ENCODE results near the gene SEMA3A.

SEMA3A gene

GRCh38 chr7:84196084-84196503 is 1.5 kb upstream of the SEMA3A start:
- DNase-seq (ENCODE audit: low read depth in 1 of 2, low spot score in 1 of 2) = no peak

- no peak for DNase-seq (ENCODE audit: low read depth in 1 of 2, low spot score in 1 of 2)
Observed at GRCh38 chr7:84195295-84196060, 889 bp upstream of the SEMA3A start.

- no peak for DNase-seq (ENCODE audit: low read depth in 1 of 2, low spot score in 1 of 2)
Observed at GRCh38 chr7:84193747-84194146, 842 bp downstream of the SEMA3A start.

- DNase-seq (ENCODE audit: low read depth in 1 of 2, low spot score in 1 of 2) = no peak
Observed at GRCh38 chr7:84191842-84192241, 2.7 kb downstream of the SEMA3A start.

DNA sequence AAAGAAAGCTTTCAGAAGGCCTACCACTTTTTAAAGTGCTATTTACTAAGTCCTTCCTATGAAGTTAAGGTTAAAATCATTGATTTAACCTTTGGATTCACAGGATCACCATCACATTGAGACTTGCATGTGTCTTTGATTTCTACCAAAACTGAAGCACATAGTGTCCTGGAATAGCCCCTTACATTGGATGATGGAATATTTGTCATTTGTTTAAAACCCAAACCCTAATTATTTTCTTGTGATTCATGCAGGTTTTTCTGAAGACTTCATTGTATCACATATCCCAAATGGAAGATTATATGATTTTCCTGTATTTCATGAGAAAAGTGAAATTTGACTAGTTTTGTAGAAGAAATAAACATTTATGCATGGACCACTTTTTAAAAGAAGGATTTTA is 3.3 kb downstream of the SEMA3A start:
- no peak for DNase-seq (ENCODE audit: low read depth in 1 of 2, low spot score in 1 of 2)

GRCh38 chr7:84190016-84190705 is 4.4 kb downstream of the SEMA3A start:
- no peak for DNase-seq (ENCODE audit: low read depth in 1 of 2, low spot score in 1 of 2)

GRCh38 chr7:84188786-84189405 is 5.7 kb downstream of the SEMA3A start:
- DNase-seq (ENCODE audit: low read depth in 1 of 2, low spot score in 1 of 2) = no peak

DNA sequence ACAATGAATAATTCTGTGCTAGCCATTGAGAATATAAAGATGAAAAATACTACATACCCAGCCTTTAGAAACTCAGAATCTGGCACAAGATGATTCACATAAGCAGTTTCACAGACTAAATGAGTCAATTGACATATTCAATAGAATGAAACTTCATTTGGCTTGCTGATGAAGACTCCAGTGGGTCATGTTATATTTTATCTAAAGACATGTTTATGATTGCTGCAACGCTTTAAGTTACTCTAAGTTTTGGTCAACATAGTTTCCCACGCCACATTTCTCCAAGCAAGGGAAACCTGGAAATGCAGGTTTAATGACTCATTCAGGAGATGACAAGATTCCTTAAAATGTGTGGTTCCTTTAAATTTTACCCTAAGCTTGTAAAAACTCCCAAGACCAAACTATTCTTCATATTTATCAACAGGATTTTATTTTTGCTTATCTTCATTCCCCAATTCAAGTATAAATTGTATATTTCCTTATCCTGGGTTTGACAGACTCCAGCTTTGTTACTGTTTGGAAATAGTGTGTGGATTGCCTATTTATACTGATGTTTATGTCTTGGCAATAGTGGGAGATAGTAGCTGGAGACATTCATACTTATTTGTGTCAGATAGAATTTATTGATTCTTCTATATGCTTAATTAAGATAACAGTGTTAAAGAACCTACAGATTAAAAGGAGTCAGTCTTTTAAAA is 6.6 kb downstream of the SEMA3A start:
- DNase-seq (ENCODE audit: low read depth in 1 of 2, low spot score in 1 of 2) = no peak

DNA sequence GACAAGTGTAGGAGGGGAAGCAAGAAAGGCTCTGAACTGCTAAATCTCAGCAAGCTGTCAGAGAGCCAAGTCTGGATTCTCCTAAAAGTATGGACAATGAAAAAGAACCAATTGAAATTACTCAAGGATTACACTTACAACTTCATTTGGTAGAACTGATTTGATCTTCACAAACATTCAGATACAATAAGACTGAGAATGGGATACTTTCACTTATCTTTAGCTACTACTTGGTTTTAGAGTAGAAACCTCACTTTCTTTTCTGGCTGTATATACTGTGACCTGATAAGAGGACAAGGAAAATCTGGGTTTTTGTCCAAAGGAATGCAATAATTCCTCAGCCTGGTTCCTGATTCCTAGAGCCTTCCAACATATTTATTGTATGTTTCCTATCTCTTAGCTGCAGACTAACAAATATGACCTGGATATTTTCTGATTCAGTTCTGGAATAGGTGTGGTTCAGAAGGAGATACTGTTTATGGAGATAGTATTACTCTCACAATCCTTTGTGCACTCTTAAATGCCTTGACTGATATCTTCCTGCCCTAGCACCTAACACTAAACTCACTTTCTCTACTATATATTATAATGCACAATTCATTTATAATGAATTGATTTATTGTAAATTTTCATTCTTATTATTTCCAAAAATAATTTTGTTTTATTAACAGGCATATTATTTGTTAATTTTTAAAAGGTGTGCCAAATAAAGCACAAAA is 7.3 kb downstream of the SEMA3A start:
- DNase-seq (ENCODE audit: low read depth in 1 of 2, low spot score in 1 of 2) = no peak

- DNase-seq (ENCODE audit: low read depth in 1 of 2, low spot score in 1 of 2) = no peak
Observed at GRCh38 chr7:84183741-84184140, 10.8 kb downstream of the SEMA3A start.

DNA sequence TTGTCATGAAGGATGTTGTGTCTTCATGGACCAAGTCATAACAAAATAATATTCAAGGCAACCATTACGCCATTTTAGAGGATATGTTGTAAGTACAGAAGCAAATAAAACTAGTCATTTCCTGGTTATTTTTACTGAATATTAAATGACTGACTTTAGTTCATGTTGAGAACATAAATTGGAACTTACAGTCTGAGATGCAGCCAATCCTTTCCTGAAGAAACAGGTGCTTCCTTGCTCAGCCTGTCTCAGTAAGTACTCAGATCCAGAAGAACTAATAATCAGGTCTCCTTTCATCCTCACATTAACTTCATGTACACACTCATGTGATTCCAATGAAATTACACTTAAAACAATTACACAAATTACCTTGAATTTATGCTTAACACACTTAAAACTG is 12.3 kb downstream of the SEMA3A start:
- no peak for DNase-seq (ENCODE audit: low read depth in 1 of 2, low spot score in 1 of 2)

DNA sequence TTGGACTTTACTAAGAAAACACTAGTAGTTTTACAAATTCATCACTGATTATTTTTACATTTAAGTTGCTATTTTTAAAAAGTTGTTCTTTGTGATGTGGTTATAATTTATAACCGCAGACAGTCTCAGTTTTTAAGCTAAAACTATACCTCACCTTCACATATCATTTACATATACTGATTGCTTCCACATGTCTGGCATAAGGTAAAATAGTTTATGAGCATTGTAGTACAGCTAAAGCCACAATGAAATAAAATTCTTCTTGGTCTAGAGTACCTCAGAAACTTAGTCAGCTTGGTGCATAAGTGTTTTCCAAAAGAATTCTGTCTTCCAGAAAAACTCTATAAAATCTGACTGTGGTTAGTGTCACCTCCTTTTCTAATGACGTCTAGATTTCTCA is 13.0 kb downstream of the SEMA3A start:
- DNase-seq (ENCODE audit: low read depth in 1 of 2, low spot score in 1 of 2) = no peak

DNA sequence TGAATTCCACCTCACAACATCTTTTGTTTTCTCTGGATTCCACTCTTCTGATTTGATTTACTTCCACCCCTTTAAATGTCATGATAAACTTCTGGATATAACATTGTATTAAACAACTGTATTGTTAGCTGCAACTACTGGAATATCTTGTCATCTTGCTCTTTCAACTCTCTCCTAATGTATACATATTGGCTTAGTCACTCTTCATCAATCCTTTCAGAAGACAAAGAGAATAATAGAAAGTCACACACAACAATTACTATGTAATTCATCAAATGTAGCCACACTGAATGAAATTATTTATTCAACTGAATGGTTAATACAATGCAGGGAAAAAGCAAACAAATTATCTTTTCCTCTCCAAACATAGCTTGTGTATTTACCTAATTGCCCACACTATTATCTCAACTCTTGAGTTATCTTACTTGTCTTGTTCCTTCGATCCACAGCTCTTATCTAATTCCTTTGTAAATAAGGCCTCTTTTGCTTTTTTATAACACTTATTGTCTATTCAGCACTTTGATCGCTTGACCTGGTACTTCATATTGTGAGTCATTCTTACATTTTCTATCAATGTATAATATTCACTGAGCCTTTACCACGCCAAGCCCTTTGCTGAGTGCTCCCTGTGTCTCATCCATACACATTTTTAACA is 16.7 kb downstream of the SEMA3A start:
- DNase-seq (ENCODE audit: low read depth in 1 of 2, low spot score in 1 of 2) = no peak

DNA sequence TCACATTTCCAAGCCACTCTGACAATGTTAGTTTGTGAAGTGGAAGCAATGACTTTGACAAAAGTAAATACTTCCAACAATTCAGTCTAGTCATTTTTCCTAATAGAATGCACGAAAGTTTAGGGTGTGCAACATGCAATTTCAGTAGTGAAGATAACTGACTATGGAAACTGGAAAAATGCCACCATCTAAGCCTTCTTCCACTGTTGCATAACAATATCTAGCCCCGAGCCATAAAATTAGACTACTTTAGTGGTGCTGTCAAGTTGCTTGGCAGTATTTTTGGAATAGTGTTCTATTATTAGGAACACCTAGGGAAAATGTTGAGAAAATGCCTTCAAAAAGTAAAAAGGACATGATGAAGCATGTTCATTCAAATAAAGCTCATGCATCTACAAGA is 17.9 kb downstream of the SEMA3A start:
- no peak for DNase-seq (ENCODE audit: low read depth in 1 of 2, low spot score in 1 of 2)

- DNase-seq (ENCODE audit: low read depth in 1 of 2, low spot score in 1 of 2) = no peak
Observed at GRCh38 chr7:84175461-84175860, 19.1 kb downstream of the SEMA3A start.

DNA sequence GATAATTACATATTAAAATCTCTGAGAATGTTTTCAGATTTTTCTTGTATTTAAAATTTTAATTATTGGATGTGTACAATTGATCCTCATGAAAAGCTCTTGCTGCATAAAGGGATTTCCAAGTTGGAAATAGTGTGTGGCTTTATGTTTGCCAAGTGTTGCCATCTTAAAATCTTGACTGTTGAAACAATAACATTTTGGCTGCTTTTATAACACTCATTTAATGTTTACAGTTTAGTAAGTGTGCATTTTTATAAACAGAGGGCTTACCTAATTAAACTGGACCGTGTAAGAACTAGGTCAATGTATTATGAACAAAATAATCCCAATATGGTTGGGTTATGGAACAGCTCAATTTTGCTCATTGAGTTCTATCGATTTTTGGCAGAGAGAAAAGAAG is 23.9 kb downstream of the SEMA3A start:
- DNase-seq (ENCODE audit: low read depth in 1 of 2, low spot score in 1 of 2) = no peak

DNA sequence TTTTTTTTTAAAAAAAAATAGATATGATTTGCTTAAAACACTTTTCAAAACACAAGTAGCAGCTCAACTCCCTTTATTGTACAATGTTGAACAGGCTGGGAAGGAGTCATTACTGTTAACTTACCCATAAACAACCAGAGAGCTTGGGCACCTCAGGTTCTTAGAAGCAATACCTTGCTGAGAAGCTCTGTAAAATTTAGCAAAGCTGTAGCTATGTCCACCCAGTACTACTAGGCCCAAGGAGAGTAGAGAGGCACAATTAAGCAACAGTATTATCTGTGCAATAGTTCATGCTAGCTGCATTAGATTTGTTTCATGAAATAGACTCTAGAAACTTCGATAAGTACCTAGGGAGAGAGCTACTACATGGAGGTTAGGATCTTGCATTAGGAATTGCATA is 32.0 kb downstream of the SEMA3A start:
- DNase-seq (ENCODE audit: low read depth in 1 of 2, low spot score in 1 of 2) = no peak

- no peak for DNase-seq (ENCODE audit: low read depth in 1 of 2, low spot score in 1 of 2)
Observed at GRCh38 chr7:84162125-84162524, 32.5 kb downstream of the SEMA3A start.

DNA sequence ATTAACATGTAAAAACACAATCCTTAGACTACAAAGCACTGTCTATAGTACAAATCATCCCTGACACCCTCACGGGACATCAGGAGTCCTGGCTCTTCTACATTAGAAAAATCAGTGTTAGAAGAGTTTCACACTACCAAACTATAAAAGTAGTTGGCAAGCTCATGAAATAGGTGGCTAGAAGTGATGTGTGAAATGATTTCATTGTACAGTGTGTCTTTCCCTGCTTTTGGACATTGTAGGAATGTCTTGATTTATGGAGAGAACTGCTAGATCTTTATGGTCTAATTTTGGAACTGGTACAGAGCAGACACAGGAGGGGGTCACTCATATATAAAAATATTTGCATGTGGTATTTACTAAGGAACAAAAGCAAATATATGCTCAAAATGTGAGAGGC is 33.2 kb downstream of the SEMA3A start:
- no peak for DNase-seq (ENCODE audit: low read depth in 1 of 2, low spot score in 1 of 2)

- no peak for DNase-seq (ENCODE audit: low read depth in 1 of 2, low spot score in 1 of 2)
Observed at GRCh38 chr7:84159435-84159834, 35.2 kb downstream of the SEMA3A start.

- DNase-seq (ENCODE audit: low read depth in 1 of 2, low spot score in 1 of 2) = no peak
Observed at GRCh38 chr7:84157171-84157570, 37.4 kb downstream of the SEMA3A start.
